ENCODE data around the gene ACSS1.

DNA sequence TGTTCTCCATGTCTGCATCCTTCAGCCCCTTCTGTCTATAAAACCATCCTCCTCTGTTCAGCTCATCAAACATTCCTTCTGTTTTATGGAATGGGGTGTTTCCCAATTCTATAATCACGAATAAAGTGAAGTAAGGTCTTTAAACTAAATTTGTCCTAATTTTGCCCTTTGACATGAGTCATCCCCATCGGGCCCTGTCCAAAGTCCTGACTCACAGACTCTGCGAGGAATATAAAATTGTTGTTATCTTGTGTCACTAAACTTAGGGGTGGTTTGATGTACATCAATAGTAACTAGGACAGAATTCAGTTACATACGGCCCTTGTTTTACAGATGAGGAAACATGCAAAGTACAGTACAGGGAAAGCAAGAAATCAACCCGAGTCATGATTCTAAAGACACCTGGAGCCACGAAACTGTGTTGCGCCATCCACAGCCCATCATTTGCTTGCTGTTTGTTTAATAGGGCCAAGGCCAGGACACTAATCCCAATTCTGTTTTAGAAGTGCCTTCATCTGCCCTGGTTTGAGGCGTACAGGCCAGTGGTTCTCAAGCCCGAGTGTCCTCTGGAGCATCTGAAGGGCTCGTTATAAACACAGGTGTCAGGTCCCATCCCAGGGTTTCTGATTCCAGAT, 2.8 kb downstream of the ACSS1 start:
- TF ChIP-seq FOXA1 (IDR thresholded peaks at IDR 0.05) (no peak), BHLHE40 (IDR thresholded peaks at IDR 0.05; ENCODE audit: borderline replicate concordance) (no peak), SP1 (IDR thresholded peaks at IDR 0.05) (no peak)

All from HEK293T (cell line).